GM10248 (cell line): ENCODE data around the gene ZNF8.
"Not testable (repeated sequence)": the region's sequence is repeated elsewhere in the genome, so short reads cannot be mapped to it uniquely, and the experiment has no call there.

Experiments
- CTCF ChIA-PET: fragments of 300-600 bp; sonication (Branson Sonifier 250); formaldehyde crosslinking; extraction: SDS; loops from one replicate; lab custom pipeline; 2021; ENCODE audit warnings: antibody characterized with exemption; lab: Yijun Ruan, JAX
- POLR2A ChIA-PET: fragments of 350-650 bp; sonication (Branson Sonifier 250); formaldehyde crosslinking; extraction: SDS; loops from one replicate; lab custom pipeline; 2020; ENCODE audit warnings: antibody characterized with exemption; lab: Yijun Ruan, JAX
- DNase-seq: peaks from one replicate; pipeline ENCODE4 v3.0.0; 2012; ENCODE audit errors: extremely low spot score
- TF ChIP-seq, protein P1 (sequence below): IDR thresholded peaks from 2 replicates; pipeline ENCODE4 v1.5.1; 2012; ENCODE audit warnings: mild to moderate bottlenecking, low read depth; ENCODE audit errors: extremely low read depth, missing control alignments, control extremely low read depth

ZNF8 gene

GRCh38 chr19:58278541-58279041 lies at the start of gene ZNF8:
TSS of gene ZNF8 (plus strand) at chr19:58278955. CDS start at chr19:58279082, 127 bp downstream.
- CTCF ChIA-PET = interaction anchor here (1.2 kb wide), 1 partner anchor 241 kb away, joined by 3 read pairs; the partner anchor contains the start of gene ZBTB45
- TF ChIP-seq, protein P1, sequence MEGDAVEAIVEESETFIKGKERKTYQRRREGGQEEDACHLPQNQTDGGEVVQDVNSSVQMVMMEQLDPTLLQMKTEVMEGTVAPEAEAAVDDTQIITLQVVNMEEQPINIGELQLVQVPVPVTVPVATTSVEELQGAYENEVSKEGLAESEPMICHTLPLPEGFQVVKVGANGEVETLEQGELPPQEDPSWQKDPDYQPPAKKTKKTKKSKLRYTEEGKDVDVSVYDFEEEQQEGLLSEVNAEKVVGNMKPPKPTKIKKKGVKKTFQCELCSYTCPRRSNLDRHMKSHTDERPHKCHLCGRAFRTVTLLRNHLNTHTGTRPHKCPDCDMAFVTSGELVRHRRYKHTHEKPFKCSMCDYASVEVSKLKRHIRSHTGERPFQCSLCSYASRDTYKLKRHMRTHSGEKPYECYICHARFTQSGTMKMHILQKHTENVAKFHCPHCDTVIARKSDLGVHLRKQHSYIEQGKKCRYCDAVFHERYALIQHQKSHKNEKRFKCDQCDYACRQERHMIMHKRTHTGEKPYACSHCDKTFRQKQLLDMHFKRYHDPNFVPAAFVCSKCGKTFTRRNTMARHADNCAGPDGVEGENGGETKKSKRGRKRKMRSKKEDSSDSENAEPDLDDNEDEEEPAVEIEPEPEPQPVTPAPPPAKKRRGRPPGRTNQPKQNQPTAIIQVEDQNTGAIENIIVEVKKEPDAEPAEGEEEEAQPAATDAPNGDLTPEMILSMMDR = peak; percentile 2
- POLR2A ChIA-PET = interaction anchor here (0.6 to 1.0 kb wide), 2 partner anchors 10 to 17 kb away, joined by 3 read pairs; no protein-coding TSS in a partner anchor
- DNase-seq = peak; percentile 100

GRCh38 chr19:58229255-58229639 lies 49.5 kb upstream of the ZNF8 start:
- CTCF ChIA-PET = interaction anchor here (1.0 kb wide), 1 partner anchor 10 kb away, joined by 3 read pairs; no protein-coding TSS in a partner anchor
- no peak for DNase-seq
- POLR2A ChIA-PET = no interaction called here
- TF ChIP-seq, protein P1 = no peak

GRCh38 chr19:58237324-58237723 lies 41.4 kb upstream of the ZNF8 start:
- POLR2A ChIA-PET = no interaction called here
- TF ChIP-seq, protein P1 = no peak
- CTCF ChIA-PET = interaction anchor here (1.2 kb wide), 1 partner anchor 10 kb away, joined by 6 read pairs; the partner anchor contains the start of gene ZNF544

GRCh38 chr19:58243351-58243750 lies 35.4 kb upstream of the ZNF8 start:
- ChIA-PET POLR2A (no interaction called here), CTCF (no interaction called here)
- TF ChIP-seq, protein P1 = no peak
- no peak for DNase-seq

More at GRCh38 chr19:58237324-58237723, 41.4 kb upstream of the ZNF8 start:
- DNase-seq = no peak

- no peak for DNase-seq
- TF ChIP-seq, protein P1 = no peak
- POLR2A ChIA-PET = no interaction called here
- CTCF ChIA-PET = no interaction called here
Measured at GRCh38 chr19:58248886-58249285, 29.9 kb upstream of the ZNF8 start.

- TF ChIP-seq, protein P1 = no peak
- ChIA-PET POLR2A (no interaction called here), CTCF (no interaction called here)
- no peak for DNase-seq
Measured at GRCh38 chr19:58252102-58252685, 26.6 kb upstream of the ZNF8 start.

DNA sequence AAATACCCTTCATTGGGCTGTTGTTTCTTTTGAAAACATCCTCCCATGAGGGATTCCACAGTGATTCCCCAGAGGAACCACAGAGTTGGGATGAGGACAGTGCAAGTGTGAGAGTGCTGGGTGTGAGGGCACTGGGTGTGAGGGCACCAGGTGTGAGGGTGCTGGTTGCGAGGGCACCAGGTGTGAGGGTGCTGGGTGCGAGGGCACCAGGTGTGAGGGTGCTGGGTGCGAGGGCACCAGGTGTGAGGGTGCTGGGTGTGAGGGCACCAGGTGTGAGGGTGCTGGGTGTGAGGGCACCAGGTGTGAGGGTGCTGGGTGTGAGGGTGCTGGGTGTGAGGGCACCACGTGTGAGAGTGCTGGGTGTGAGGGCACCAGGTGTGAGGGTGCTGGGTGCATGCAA lies 20.5 kb upstream of the ZNF8 start:
- DNase-seq, CTCF ChIA-PET, POLR2A ChIA-PET: not testable (repeated sequence)
